AG04449 (cell line): ENCODE results near the gene SLC25A47.

Experiments
- CTCF ChIA-PET: fragments of 350-600 bp; formaldehyde crosslinking; extraction: SDS; loops from one replicate; lab custom pipeline; 2021; ENCODE audit warnings: antibody characterized with exemption; lab: Yijun Ruan, JAX
- POLR2A ChIA-PET: fragments of 400-600, 350-600 bp; formaldehyde crosslinking; extraction: SDS; loops from one replicate; lab custom pipeline; 2020; ENCODE audit warnings: antibody characterized with exemption, inconsistent platforms; lab: Yijun Ruan, JAX
- DNase-seq: peaks from one replicate; pipeline ENCODE4 v3.0.0-alpha.2; 2010; ENCODE audit warnings: low read depth, low spot score
- H3K4me3 ChIP-seq: 2 replicates; pipeline ENCODE4 v1.5.1; 2011; ENCODE audit warnings: low read depth, mild to moderate bottlenecking, control low read depth, low read length
- TF ChIP-seq, protein P1 (sequence below): IDR thresholded peaks from one replicate; pipeline ENCODE4 v1.5.1; 2011; ENCODE audit warnings: mild to moderate bottlenecking, moderate library complexity, low read length, control low read depth, inconsistent platforms; ENCODE audit not compliant: insufficient read depth; ENCODE audit errors: missing control alignments

SLC25A47 gene

DNA sequence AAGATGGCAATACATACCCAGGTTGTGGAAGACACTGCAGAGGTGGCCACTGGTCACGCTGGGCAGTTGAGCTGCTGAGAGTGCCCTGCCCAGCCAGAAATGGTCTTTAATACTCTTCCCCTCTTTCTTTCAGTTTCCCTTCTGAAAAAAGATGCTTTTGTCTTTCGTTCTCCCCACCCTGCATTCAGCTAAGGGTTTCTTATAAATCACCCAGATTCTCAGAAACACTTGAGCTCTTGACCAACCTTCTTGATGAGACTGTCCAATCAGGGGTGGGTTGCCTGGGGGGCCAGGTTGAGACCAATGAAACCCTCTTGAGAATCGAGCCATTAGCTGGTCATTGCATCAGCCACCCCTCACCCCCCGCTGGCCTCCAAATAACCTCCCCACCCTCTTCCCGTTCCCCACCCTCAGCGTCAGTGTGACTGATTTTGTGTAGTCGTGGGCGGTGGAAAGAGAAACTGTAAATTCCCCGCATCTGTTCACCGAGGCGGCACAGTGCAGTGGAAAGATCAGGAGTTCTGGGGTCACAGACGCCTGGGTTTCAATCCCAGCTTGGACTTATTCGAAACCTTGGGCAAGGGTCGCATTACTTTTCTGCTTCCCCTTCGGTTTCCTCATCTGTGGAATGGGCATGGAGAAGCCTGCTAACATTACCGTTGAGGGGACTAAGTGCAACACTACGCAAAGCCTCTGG lies 52.3 kb downstream of the SLC25A47 start:
- CTCF ChIA-PET = interaction anchor here (1.1 to 18.7 kb wide), 4 partner anchors 11 to 282 kb away, joined by 3 to 497 read pairs (median 28); no protein-coding TSS in a partner anchor

DNA sequence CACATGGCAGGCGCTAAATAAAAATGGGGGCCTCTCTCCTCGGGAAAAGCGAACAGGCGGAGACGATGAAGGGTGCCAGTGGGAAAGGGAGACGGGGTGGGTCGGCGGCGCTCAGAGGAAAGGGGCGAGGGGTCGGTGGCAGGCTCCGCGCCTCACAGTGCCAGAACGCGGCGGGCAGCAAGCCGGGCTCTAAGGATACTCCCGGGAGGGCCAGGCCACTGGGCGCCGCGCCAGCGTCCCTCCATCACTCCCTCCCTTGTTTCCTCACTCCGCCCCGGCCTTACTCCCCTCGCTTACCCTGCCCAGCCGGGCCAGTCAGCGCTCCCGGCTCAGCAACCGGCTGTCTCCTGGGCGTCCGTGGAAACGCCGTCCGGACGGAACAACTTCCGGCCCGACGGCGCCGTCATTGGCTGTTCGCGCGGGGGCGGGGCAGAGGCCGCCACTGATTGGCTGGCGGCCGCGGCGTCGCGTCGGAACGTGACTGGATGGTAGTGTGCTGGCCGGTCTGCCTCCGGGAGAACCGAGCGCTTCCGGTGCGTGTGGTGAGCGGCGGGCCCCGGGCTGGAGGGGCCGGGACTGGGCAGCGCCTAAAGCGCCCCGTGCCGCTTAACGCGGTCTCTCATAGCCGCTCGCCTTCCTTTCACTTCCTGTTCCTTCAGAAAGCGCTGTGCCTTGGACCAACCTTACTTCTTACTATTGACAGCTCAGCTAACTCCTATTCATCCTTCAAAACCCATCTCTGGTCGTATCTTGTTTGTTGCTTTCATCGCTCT lies 53.0 kb downstream of the SLC25A47 start, which contains the start of gene WDR25:
WDR25 (plus strand) TSS at position 523 of the 773 bp plus-strand sequence.
- H3K4me3 ChIP-seq = peak within 1 kb of the TSS; percentile 66
- ChIA-PET POLR2A (interaction anchor here (0.6 to 1.2 kb wide), 3 partner anchors 9 to 281 kb away, joined by 3 read pairs; no protein-coding TSS in a partner anchor), CTCF (interaction anchor here (1.3 to 18.7 kb wide), 5 partner anchors 10 to 282 kb away, joined by 3 to 497 read pairs (median 52); no protein-coding TSS in a partner anchor)
- peak; percentile 70 for DNase-seq
- TF ChIP-seq, protein P1, sequence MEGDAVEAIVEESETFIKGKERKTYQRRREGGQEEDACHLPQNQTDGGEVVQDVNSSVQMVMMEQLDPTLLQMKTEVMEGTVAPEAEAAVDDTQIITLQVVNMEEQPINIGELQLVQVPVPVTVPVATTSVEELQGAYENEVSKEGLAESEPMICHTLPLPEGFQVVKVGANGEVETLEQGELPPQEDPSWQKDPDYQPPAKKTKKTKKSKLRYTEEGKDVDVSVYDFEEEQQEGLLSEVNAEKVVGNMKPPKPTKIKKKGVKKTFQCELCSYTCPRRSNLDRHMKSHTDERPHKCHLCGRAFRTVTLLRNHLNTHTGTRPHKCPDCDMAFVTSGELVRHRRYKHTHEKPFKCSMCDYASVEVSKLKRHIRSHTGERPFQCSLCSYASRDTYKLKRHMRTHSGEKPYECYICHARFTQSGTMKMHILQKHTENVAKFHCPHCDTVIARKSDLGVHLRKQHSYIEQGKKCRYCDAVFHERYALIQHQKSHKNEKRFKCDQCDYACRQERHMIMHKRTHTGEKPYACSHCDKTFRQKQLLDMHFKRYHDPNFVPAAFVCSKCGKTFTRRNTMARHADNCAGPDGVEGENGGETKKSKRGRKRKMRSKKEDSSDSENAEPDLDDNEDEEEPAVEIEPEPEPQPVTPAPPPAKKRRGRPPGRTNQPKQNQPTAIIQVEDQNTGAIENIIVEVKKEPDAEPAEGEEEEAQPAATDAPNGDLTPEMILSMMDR = no peak

More for the DNA sequence above, 52.3 kb downstream of the SLC25A47 start:
- POLR2A ChIA-PET = interaction anchor here (0.6 to 1.2 kb wide), 6 partner anchors 8 to 90 kb away, joined by 3 to 5 read pairs (median 3); no protein-coding TSS in a partner anchor
- TF ChIP-seq, protein P1 = no peak
- DNase-seq = peak; percentile 92
- H3K4me3 ChIP-seq = peak overlapping the region; percentile 66

DNA sequence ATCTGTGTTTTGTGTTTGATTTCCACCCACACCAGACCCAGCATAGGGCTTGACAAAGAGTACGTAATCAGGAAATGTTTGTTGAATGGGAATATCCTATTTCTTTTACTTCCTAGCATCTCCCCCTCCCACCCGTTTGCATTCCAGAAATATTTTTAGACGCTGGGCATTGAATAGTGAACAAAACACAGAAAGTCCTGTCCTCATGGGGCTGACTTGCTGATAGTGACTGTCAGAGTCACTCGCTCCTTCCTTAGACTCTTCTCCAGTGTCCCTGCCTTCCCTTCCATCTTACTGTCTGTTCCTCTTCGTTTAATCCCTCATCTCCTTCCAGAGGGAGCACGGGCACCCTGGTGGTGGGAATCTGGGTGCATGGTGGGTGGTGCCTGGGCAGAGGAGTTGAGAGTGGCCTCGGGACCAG lies 53.6 kb downstream of the SLC25A47 start:
- POLR2A ChIA-PET = interaction anchor here (0.6 kb wide), 1 partner anchor 280 kb away, joined by 3 read pairs; no protein-coding TSS in a partner anchor
- CTCF ChIA-PET = interaction anchor here (1.5 to 18.7 kb wide), 7 partner anchors 9 to 281 kb away, joined by 4 to 497 read pairs (median 10); no protein-coding TSS in a partner anchor
- TF ChIP-seq, protein P1 = peak; percentile 49
- no peak for DNase-seq
- peak overlapping the region; percentile 66 for H3K4me3 ChIP-seq
